GM18951 (cell line): Measurements from ENCODE around the gene DBT.

Experiments
- POLR2A ChIP-seq: IDR thresholded peaks from 4 replicates; pipeline ENCODE4 v1.6.1; 2011; ENCODE audit warnings: mild to moderate bottlenecking; ENCODE audit not compliant: insufficient read length, insufficient read depth; ENCODE audit errors: extremely low read depth
- in situ Hi-C: fragments of 300-500 bp; cut with MboI; formaldehyde crosslinking; loops from one replicate; pipeline ENCODE4 v1.12.0; 2022; ENCODE audit warnings: low sequenced_read_pairs, mixed read lengths, inconsistent platforms; ENCODE audit not compliant: unreplicated experiment

The DBT gene

GRCh38 chr1:100198596-100198995 lies 51.0 kb downstream of the DBT start:
- in situ Hi-C loops, result no loop called here
- TF ChIP-seq POLR2A, result no peak

GRCh38 chr1:100188617-100189016 lies 61.0 kb downstream of the DBT start:
- no peak for TF ChIP-seq POLR2A
- in situ Hi-C loops, result no loop called here

- in situ Hi-C loops, result no loop called here
- no peak for TF ChIP-seq POLR2A
Observed at GRCh38 chr1:100187912-100188311, 61.7 kb downstream of the DBT start.

- TF ChIP-seq POLR2A, result no peak
- in situ Hi-C loops, result no loop called here
Observed at GRCh38 chr1:100184536-100184935, 65.1 kb downstream of the DBT start.

GRCh38 chr1:100183370-100183769 lies 66.3 kb downstream of the DBT start:
- in situ Hi-C loops, result no loop called here
- no peak for TF ChIP-seq POLR2A

- TF ChIP-seq POLR2A, result no peak
- in situ Hi-C loops, result no loop called here
Observed at GRCh38 chr1:100178091-100178490, 71.5 kb downstream of the DBT start, which contains the start of gene LRRC39. LRRC39 (minus strand) TSS chr1:100178256; CDS start chr1:100168516, 9,740 bp downstream.

GRCh38 chr1:100177295-100178041 lies 72.2 kb downstream of the DBT start:
- in situ Hi-C loops, result no loop called here
- no peak for TF ChIP-seq POLR2A

- TF ChIP-seq POLR2A, result no peak
- in situ Hi-C loops, result no loop called here
Observed at GRCh38 chr1:100168051-100168450, 81.6 kb downstream of the DBT start.

GRCh38 chr1:100164702-100165101 lies 84.9 kb downstream of the DBT start:
- in situ Hi-C loops, result no loop called here
- no peak for TF ChIP-seq POLR2A

- in situ Hi-C loops, result no loop called here
- no peak for TF ChIP-seq POLR2A
Observed at GRCh38 chr1:100164216-100164615, 85.4 kb downstream of the DBT start.

- TF ChIP-seq POLR2A, result no peak
- in situ Hi-C loops, result no loop called here
Observed at GRCh38 chr1:100162881-100163280, 86.8 kb downstream of the DBT start.

GRCh38 chr1:100152271-100152670 lies 97.4 kb downstream of the DBT start:
- no peak for TF ChIP-seq POLR2A
- in situ Hi-C loops, result no loop called here

- TF ChIP-seq POLR2A, result no peak
- in situ Hi-C loops, result no loop called here
Observed at GRCh38 chr1:100151679-100152078, 98.0 kb downstream of the DBT start.

GRCh38 chr1:100147875-100148274 lies 101.8 kb downstream of the DBT start:
- in situ Hi-C loops, result no loop called here
- TF ChIP-seq POLR2A, result no peak

- in situ Hi-C loops, result no loop called here
- TF ChIP-seq POLR2A, result no peak
Observed at GRCh38 chr1:100146958-100147357, 102.7 kb downstream of the DBT start.

GRCh38 chr1:100145116-100145515 lies 104.5 kb downstream of the DBT start:
- in situ Hi-C loops, result no loop called here
- no peak for TF ChIP-seq POLR2A
